CD4-positive, alpha-beta T cell (primary cell): ENCODE data around the gene MREG. TPM values are rescaled to one million over a fixed set of nuclear protein-coding genes. Genes with fewer than 3 reads are reported as not detected.
"Not testable (repeated sequence)": the region's sequence is repeated elsewhere in the genome, so short reads cannot be mapped to it uniquely, and the experiment has no call there.

ENCODE experiments used
- ATAC-seq: fragments of 200-7000 bp; cut with Tn5 transposase; one replicate; pipeline ENCODE4 v1.10.0; 2022; ENCODE audit warnings: mild to moderate bottlenecking; ENCODE audit not compliant: poor library complexity
- CTCF ChIA-PET: fragments of 350-600 bp; sonication (Branson Sonifier 250); formaldehyde crosslinking; loops from one replicate; lab custom pipeline; 2021; ENCODE audit warnings: antibody characterized with exemption, inconsistent platforms; lab: Charles Lee
- POLR2A ChIA-PET: fragments of 350-600 bp; sonication (Branson Sonifier 250); formaldehyde crosslinking; loops from one replicate; lab custom pipeline; 2021; ENCODE audit warnings: antibody characterized with exemption, inconsistent platforms; lab: Charles Lee
- DNase-seq, 14 experiments: peaks; one replicate each; pipeline ENCODE4 v3.0.0-alpha.2; 2013 to 2020; ENCODE audit warnings: mixed read lengths in 2 of 14
- H3K27ac ChIP-seq, 2 donors: one replicate each; pipeline versions ENCODE4 v1.5.1 to v1.7.0; 2013; ENCODE audit warnings: low read length in 2 of 2, low read depth in 1 of 2, mild to moderate bottlenecking in 1 of 2
- H3K27me3 ChIP-seq, 2 experiments: 1 replicate in 1 of 2; 2 replicates in 1 of 2; pipeline versions ENCODE4 v1.6.1 to v1.7.0; 2013; ENCODE audit warnings: low read length in 2 of 2, control low read depth in 1 of 2, mild to moderate bottlenecking in 1 of 2, moderate library complexity in 1 of 2; ENCODE audit not compliant: insufficient read depth in 2 of 2, control insufficient read depth in 1 of 2
- H3K36me3 ChIP-seq: one replicate; pipeline ENCODE4 v1.6.1; 2013; ENCODE audit warnings: low read length, control low read depth; ENCODE audit not compliant: insufficient read depth
- H3K4me1 ChIP-seq: one replicate; pipeline ENCODE4 v1.6.1; 2013; ENCODE audit warnings: low read length, control low read depth; ENCODE audit not compliant: insufficient read depth
- H3K4me3 ChIP-seq: one replicate; pipeline ENCODE4 v1.5.1; 2013; ENCODE audit warnings: mild to moderate bottlenecking, low read length, moderate library complexity
- H3K9me3 ChIP-seq, 2 experiments: 1 replicate in 1 of 2; 2 replicates in 1 of 2; pipeline versions ENCODE4 v1.6.1 to v1.7.0; 2013; ENCODE audit warnings: low read length in 2 of 2, mild to moderate bottlenecking in 2 of 2, control low read depth in 1 of 2, moderate library complexity in 1 of 2; ENCODE audit not compliant: control insufficient read depth in 1 of 2, insufficient read depth in 1 of 2
- H3K27ac Mint-ChIP-seq: one replicate; pipeline ENCODE4 v1.8.0; 2020; ENCODE audit warnings: mixed read lengths
- H3K27me3 Mint-ChIP-seq: one replicate; pipeline ENCODE4 v1.8.0; 2021; ENCODE audit warnings: mixed read lengths
- H3K36me3 Mint-ChIP-seq: one replicate; pipeline ENCODE4 v1.8.0; 2021; ENCODE audit warnings: low read depth, mixed read lengths
- H3K4me1 Mint-ChIP-seq: one replicate; pipeline ENCODE4 v1.8.0; 2021; ENCODE audit warnings: low read depth, mixed read lengths
- H3K4me3 Mint-ChIP-seq: one replicate; pipeline ENCODE4 v1.8.0; 2020; ENCODE audit warnings: mild to moderate bottlenecking, mixed read lengths
- H3K9me3 Mint-ChIP-seq: one replicate; pipeline ENCODE4 v1.8.0; 2020; ENCODE audit warnings: mixed read lengths
- intact Hi-C, 2 experiments: fragments of 100-400 bp; cut with DNase I in 1 of 2; cut with micrococcal nuclease in 1 of 2; formaldehyde crosslinking; loops; one replicate each; pipeline versions ENCODE4 v1.15.1 to v1.9.0; 2023 to 2025; cut with DNase I, micrococcal nuclease
- total RNA-seq, 174 experiments: library from RNA in 2 of 174; stranded (reverse) in 2 of 174; gene quantifications; one replicate each; pipeline ENCODE4 v1.2.3 and lab custom pipeline; 2021 to 2026
- TF ChIP-seq, protein P1 (sequence below): fragments of 200-600 bp; IDR thresholded peaks from one replicate; pipeline ENCODE4 v1.8.0; 2022; ENCODE audit warnings: antibody characterized with exemption, mild to moderate bottlenecking

MREG gene
- total RNA-seq, 2 experiments from 2014 or later: 1.8 to 2.8 TPM

DNA sequence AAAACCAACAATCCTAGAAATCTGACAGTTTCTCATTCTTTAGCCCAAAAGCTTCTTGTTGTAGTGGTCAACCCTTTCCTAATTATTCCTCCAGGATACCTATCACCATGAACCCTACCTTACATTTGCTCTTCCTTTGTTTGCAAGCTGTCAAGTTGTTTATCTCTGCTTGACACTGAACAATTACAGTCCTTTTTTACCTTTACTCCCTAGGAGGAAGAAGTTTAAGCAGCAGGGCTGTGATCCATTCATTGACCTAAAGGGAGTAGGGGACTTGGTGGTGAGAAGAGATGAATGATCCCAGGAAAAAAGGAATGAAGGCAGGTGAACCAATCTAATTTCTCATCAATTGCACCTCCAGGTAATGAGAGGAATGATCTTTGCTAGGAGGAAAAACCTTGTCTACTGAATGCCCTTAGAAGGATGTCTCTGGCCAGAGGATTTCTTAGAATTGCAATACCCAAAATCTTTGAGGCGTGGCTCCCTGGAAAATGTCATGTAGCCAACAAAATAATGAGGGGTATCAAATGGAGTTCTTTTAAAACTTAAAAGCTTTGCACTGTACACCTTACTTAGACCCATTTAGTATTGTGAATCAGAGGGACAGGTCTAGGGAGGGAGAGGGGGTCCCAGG lies 47.7 kb downstream of the MREG start:
- Mint-ChIP-seq H3K4me3 (no peak overlapping the region), H3K36me3 (peaks cover 13% of the 10 kb centered on the region), H3K4me1 (no peaks in the 10 kb centered on the region), H3K27me3 (no peaks in the 10 kb centered on the region), H3K27ac (no peak overlapping the region), H3K9me3 (no peaks in the 10 kb centered on the region)
- Histone ChIP-seq H3K4me3 (no peak overlapping the region), H3K27ac (no peak overlapping the region), H3K27me3 (no peaks in the 10 kb centered on the region), H3K36me3 (no peaks in the 10 kb centered on the region), H3K9me3 (no peaks in the 10 kb centered on the region), H3K4me1 (no peaks in the 10 kb centered on the region)
- intact Hi-C loops: no loop called here
- TF ChIP-seq, protein P1, sequence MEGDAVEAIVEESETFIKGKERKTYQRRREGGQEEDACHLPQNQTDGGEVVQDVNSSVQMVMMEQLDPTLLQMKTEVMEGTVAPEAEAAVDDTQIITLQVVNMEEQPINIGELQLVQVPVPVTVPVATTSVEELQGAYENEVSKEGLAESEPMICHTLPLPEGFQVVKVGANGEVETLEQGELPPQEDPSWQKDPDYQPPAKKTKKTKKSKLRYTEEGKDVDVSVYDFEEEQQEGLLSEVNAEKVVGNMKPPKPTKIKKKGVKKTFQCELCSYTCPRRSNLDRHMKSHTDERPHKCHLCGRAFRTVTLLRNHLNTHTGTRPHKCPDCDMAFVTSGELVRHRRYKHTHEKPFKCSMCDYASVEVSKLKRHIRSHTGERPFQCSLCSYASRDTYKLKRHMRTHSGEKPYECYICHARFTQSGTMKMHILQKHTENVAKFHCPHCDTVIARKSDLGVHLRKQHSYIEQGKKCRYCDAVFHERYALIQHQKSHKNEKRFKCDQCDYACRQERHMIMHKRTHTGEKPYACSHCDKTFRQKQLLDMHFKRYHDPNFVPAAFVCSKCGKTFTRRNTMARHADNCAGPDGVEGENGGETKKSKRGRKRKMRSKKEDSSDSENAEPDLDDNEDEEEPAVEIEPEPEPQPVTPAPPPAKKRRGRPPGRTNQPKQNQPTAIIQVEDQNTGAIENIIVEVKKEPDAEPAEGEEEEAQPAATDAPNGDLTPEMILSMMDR: no peak
- POLR2A ChIA-PET: no interaction called here
- no peak for ATAC-seq
- CTCF ChIA-PET: no interaction called here
- no peak for DNase-seq

DNA sequence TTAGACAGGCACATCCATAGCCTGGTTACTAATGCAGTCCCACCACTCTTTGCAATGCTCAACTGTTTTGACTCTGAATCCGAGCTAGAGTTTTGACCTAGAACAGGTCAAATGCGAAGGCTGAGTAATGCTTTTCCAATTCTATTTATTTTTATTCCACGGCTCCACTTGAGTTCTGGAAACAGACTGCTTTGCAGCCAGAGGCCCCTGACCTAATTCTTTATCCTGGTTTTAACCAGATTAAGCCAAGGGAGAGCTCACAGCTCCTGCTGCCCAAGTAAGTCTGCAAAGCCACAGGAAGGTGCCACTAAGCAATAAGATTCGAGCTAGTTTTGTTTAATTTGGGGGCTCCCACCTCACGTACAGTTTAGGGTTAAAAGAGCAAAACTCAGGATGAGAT lies 51.4 kb downstream of the MREG start:
- CTCF ChIA-PET: no interaction called here
- no peak for ATAC-seq
- Mint-ChIP-seq H3K9me3 (no peaks in the 10 kb centered on the region), H3K4me3 (no peak overlapping the region), H3K27ac (no peak overlapping the region), H3K27me3 (no peaks in the 10 kb centered on the region), H3K36me3 (peaks cover 34% of the 10 kb centered on the region), H3K4me1 (no peaks in the 10 kb centered on the region)
- Histone ChIP-seq H3K9me3 (no peaks in the 10 kb centered on the region), H3K27ac (no peak overlapping the region), H3K27me3 (no peaks in the 10 kb centered on the region), H3K4me1 (no peaks in the 10 kb centered on the region), H3K4me3 (no peak overlapping the region), H3K36me3 (peaks cover 4% of the 10 kb centered on the region)
- POLR2A ChIA-PET: no interaction called here
- intact Hi-C loops: no loop called here
- TF ChIP-seq, protein P1: no peak
- DNase-seq: no peak

DNA sequence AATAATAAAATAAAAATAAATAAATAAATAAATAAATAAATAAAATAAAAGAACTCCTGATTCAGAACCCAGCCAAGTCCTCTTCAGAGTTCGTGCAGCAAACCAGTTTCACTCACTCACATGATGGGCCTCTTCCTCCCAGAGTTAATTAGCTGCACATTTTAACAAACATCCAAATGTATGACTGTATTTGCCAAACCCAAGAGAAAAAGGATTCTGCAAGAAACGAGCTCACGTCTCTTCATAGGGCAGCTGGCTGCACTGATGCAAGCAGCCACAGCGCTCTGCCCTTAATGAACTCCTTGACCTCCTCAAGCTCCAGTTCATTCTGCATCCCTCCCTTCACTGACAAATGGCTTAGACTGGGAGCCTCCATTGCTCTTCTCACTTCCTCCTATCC lies 55.1 kb downstream of the MREG start:
- Mint-ChIP-seq H3K36me3 (peaks cover 38% of the 10 kb centered on the region), H3K9me3 (no peaks in the 10 kb centered on the region), H3K27ac (no peak overlapping the region), H3K27me3 (no peaks in the 10 kb centered on the region), H3K4me3 (no peak overlapping the region), H3K4me1 (no peaks in the 10 kb centered on the region)
- ChIA-PET CTCF (no interaction called here), POLR2A (no interaction called here)
- H3K27ac ChIP-seq: no peak overlapping the region
- no peaks in the 10 kb centered on the region for H3K4me1 ChIP-seq
- no peak for DNase-seq
- TF ChIP-seq, protein P1: no peak
- no peaks in the 10 kb centered on the region for H3K9me3 ChIP-seq
- peaks cover 4% of the 10 kb centered on the region for H3K36me3 ChIP-seq
- no peak for ATAC-seq
- no peak overlapping the region for H3K4me3 ChIP-seq
- intact Hi-C loops: no loop called here
- H3K27me3 ChIP-seq: no peaks in the 10 kb centered on the region

DNA sequence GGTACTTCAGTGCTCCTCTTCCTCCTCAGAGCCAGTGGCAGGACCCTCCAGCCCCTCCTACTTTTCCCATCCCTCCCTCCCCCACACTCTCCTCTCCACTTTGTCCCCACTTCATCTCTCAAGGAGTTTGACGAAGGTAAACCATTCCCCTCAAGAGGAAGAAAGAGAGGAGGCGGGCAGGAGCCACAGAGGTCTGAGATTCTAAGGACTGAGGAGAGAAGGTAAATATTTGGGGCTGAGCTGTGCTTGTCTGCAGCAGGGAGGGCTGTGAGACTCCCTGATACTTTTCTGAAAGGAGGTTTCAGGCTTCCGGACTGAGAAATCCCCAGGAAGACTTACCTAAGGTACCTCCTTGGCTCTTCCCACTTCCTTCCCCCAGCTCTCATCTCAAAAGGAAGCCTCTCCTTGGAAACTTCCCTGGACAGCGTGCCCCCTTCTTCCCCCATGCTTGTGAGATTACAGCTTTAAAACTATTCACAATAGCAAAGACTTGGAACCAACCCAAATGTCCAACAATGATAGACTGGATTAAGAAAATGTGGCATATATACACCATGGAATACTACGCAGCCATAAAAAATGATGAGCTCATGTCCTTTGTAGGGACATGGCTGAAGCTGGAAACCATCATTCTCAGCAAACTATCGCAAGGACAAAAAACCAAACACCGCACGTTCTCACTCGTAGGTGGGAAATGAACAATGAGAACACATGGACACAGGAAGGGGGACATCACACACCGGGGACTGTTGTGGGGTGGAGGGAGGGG lies 55.8 kb downstream of the MREG start:
- H3K27me3 ChIP-seq, CTCF ChIA-PET, H3K36me3 ChIP-seq, H3K9me3 Mint-ChIP-seq, intact Hi-C loops, H3K27me3 Mint-ChIP-seq, H3K27ac ChIP-seq, H3K4me1 Mint-ChIP-seq, POLR2A ChIA-PET, H3K4me3 ChIP-seq, ATAC-seq, H3K4me3 Mint-ChIP-seq, H3K27ac Mint-ChIP-seq, H3K9me3 ChIP-seq, H3K4me1 ChIP-seq, DNase-seq: not testable (repeated sequence)
- H3K36me3 Mint-ChIP-seq: peaks cover 37% of the 10 kb centered on the region
